Urinary bladder (tissue), 4 donors: ENCODE measurements around the gene NSMCE1. TPM values are rescaled to one million over a fixed set of nuclear protein-coding genes. Genes with fewer than 3 reads are reported as not detected.

Source experiments
- DNase-seq: peaks from one replicate; pipeline ENCODE4 v3.0.0-alpha.2; 2015; ENCODE audit errors: extremely low spot score
- H3K27ac ChIP-seq: one replicate; pipeline ENCODE4 v1.5.1; 2013; ENCODE audit warnings: low read depth, mild to moderate bottlenecking, moderate library complexity
- H3K36me3 ChIP-seq: one replicate; pipeline ENCODE4 v1.6.1; 2013; ENCODE audit warnings: mild to moderate bottlenecking, moderate library complexity; ENCODE audit not compliant: insufficient read depth
- H3K4me1 ChIP-seq: one replicate; pipeline ENCODE4 v1.6.1; 2013; ENCODE audit warnings: mild to moderate bottlenecking, moderate library complexity; ENCODE audit not compliant: insufficient read depth
- H3K4me3 ChIP-seq: one replicate; pipeline ENCODE4 v1.5.1; 2013; ENCODE audit warnings: low read depth, low read length
- WGBS: extraction: QIAGEN DNeasy Blood & Tissue Kit; methylation state at CpG from one replicate; pipeline ENCODE4 v1.1.7; 2013; 5-methylcytosine and 5-hydroxymethylcytosine counted together
- polyA plus RNA-seq: library from polyadenylated mRNA; stranded (reverse); fragments of 200-250 nt; gene quantifications from one replicate; pipeline ENCODE4 v1.2.3, GENCODE V29; 2013
- total RNA-seq: library from RNA; depleted of rRNA; stranded (reverse); fragments of >200 nt; gene quantifications from one replicate; pipeline ENCODE4 v1.2.3, GENCODE V29; 2014
- donor health status: healthy with polysubstance abuse.
- donor health status: healthy.

Gene NSMCE1
- total and polyA plus RNA-seq, 2 donors, result 33.9 to 76.3 TPM

DNA sequence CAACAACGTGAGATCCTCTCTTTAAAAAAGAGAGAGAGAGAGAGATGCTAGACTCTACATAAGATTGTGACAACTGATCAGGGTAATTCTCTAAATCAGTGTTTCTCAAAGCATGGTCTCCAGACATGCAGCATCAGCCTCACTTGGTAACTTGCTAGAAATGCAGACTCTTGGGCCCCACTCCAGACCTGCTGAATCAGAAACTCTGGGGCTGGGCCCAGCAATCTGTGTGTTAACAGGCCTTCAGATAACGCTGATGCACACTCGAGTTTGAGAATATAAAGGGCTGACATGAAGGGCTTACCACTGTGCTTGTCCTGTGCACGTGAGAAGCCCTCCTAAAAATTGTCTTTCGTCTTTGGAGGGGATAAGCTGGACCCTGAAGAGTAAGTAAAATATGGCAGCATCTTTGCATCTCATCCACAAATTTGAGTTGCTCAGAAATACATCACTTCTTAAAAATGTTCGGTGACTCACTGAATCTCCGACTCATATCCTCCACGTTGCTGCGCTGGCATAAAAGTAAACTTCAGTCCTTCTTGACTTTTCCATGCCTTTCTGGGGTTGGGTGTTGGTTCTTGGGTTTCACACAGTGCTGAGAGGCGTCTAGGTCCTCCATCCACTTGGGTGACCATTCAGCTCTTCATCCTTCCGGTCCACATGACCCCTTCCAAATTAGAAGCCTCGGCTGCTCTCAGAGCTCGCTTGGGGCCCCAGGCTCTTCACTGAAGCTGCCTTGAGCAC, 91.4 kb downstream of the NSMCE1 start:
- Histone ChIP-seq H3K27ac (no peak overlapping the region), H3K4me3 (no peak overlapping the region), H3K4me1 (no peaks in the 10 kb centered on the region), H3K36me3 (no peaks in the 10 kb centered on the region)
- WGBS, result 79% methylated on average over 13 of the region's 13 CpGs
- DNase-seq, result no peak

- no peak for DNase-seq
- Histone ChIP-seq H3K27ac (no peak overlapping the region), H3K4me1 (no peaks in the 10 kb centered on the region), H3K4me3 (no peak overlapping the region), H3K36me3 (no peaks in the 10 kb centered on the region)
- WGBS, result 92% methylated on average over 8 of the region's 8 CpGs
Observed at GRCh38 chr16:27175888-27176287, 92.7 kb downstream of the NSMCE1 start.

Other genes with a start within 250 kb of the NSMCE1 start
- not detected for gene C16orf82, start 201.8 kb downstream of the NSMCE1 start, total RNA-seq
- gene C16orf82, start 201.8 kb downstream of the NSMCE1 start, polyA plus RNA-seq, result not detected
- gene KDM8, start 65.2 kb downstream of the NSMCE1 start, total RNA-seq, result 3.3 TPM
- gene KDM8, start 65.2 kb downstream of the NSMCE1 start, polyA plus RNA-seq, result 4.4 TPM
- 26.2 TPM for gene IL4R, start 45.2 kb upstream of the NSMCE1 start, total RNA-seq
- gene IL4R, start 45.2 kb upstream of the NSMCE1 start, polyA plus RNA-seq, result 75.2 TPM
- gene IL21R, start 133.4 kb upstream of the NSMCE1 start, total RNA-seq, result 0.53 TPM
- gene IL21R, start 133.4 kb upstream of the NSMCE1 start, polyA plus RNA-seq, result 0.27 TPM